ENCODE measurements around the gene LRRC75B. TPM values are rescaled to one million over a fixed set of nuclear protein-coding genes. Genes with fewer than 3 reads are reported as not detected.

Gene LRRC75B
- total RNA-seq, 1 experiment from 2014 or later, result 4.1 TPM

- Histone ChIP-seq H3K36me3 (ENCODE audit: control insufficient read depth, insufficient read depth, low read length) (peaks cover 9% of the 10 kb centered on the region), H3K4me1 (ENCODE audit: control insufficient read depth, insufficient read depth, low read length) (no peaks in the 10 kb centered on the region), H3K9me3 (ENCODE audit: control insufficient read depth, insufficient read depth, low read depth, low read length) (no peaks in the 10 kb centered on the region), H3K4me3 (ENCODE audit: low read depth in 2 of 2, low read length in 2 of 2) (no peak overlapping the region), H3K27me3 (ENCODE audit: control insufficient read depth, insufficient read depth, low read length) (no peaks in the 10 kb centered on the region), H3K27ac (ENCODE audit: low read length) (no peak overlapping the region)
- TF ChIP-seq CTCF (IDR thresholded peaks at IDR 0.05) (no peak), TCF7L2 (IDR thresholded peaks at IDR 0.05; ENCODE audit: low read depth, low read length) (no peak), POLR2AphosphoS5 (IDR thresholded peaks at IDR 0.05; ENCODE audit: low read depth, low read length) (no peak), SIN3A (IDR thresholded peaks at IDR 0.05; ENCODE audit: borderline replicate concordance, insufficient read depth, low read depth, low read length) (no peak), REST (IDR thresholded peaks at IDR 0.05; ENCODE audit: insufficient read depth in 1 of 2, low read depth in 2 of 2, low read length in 1 of 2) (no peak)
- ChIA-PET POLR2A (no interaction called here), CTCF (no interaction called here)
- intact Hi-C loops (cut with micrococcal nuclease; ENCODE audit: unreplicated experiment) (no loop called here), in situ Hi-C loops (cut with HindIII; ENCODE audit: low pct_unique_long_range_greater_than_20kb, low sequenced_read_pairs) (no loop called here)
- BruUV-seq (replicated peaks), result no TSS peak
- DNase-seq (ENCODE audit: low read depth, low spot score) (no peak), ATAC-seq (no peak)
Measured at GRCh38 chr22:24563246-24563645, 29.6 kb downstream of the LRRC75B start.

GRCh38 chr22:24559471-24559870, 33.4 kb downstream of the LRRC75B start:
- no TSS peak for BruUV-seq (replicated peaks)
- intact Hi-C loops (cut with micrococcal nuclease; ENCODE audit: unreplicated experiment), result no loop called here
- ChIA-PET POLR2A (no interaction called here), CTCF (no interaction called here)
- H3K4me1 ChIP-seq (ENCODE audit: control insufficient read depth, insufficient read depth, low read length), result peaks cover 13% of the 10 kb centered on the region
- ATAC-seq (no peak), DNase-seq (ENCODE audit: low read depth, low spot score) (no peak)
- H3K27me3 ChIP-seq (ENCODE audit: control insufficient read depth, insufficient read depth, low read length), result no peaks in the 10 kb centered on the region
- no peak for TF ChIP-seq REST (IDR thresholded peaks at IDR 0.05; ENCODE audit: insufficient read depth in 1 of 2, low read depth in 2 of 2, low read length in 1 of 2)
- no peak for TF ChIP-seq CTCF (IDR thresholded peaks at IDR 0.05)
- peaks cover 26% of the 10 kb centered on the region for H3K36me3 ChIP-seq (ENCODE audit: control insufficient read depth, insufficient read depth, low read length)
- H3K4me3 ChIP-seq (ENCODE audit: low read depth in 2 of 2, low read length in 2 of 2), result no peak overlapping the region
- H3K9me3 ChIP-seq (ENCODE audit: control insufficient read depth, insufficient read depth, low read depth, low read length), result no peaks in the 10 kb centered on the region
- in situ Hi-C loops (cut with HindIII; ENCODE audit: low pct_unique_long_range_greater_than_20kb, low sequenced_read_pairs), result no loop called here
- no peak overlapping the region for H3K27ac ChIP-seq (ENCODE audit: low read length)

Data from Panc1 (cell line).